ENCODE measurements around the gene ZBED2. TPM values are rescaled to one million over a fixed set of nuclear protein-coding genes. Genes with fewer than 3 reads are reported as not detected.
A peak's percentile ranks its signal among the peaks of the same experiment; 100 is the strongest.
"Not testable (repeated sequence)": the region's sequence is repeated elsewhere in the genome, so short reads cannot be mapped to it uniquely, and the experiment has no call there.

ZBED2 gene, protein sequence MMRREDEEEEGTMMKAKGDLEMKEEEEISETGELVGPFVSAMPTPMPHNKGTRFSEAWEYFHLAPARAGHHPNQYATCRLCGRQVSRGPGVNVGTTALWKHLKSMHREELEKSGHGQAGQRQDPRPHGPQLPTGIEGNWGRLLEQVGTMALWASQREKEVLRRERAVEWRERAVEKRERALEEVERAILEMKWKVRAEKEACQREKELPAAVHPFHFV
- total RNA-seq (under 1 TPM in 1 of 9 donors, not detected in 8; 0.11 TPM), polyA plus RNA-seq (not detected)
- long read RNA-seq, donor 1: 0 reads
- long read RNA-seq, donor 2: 0 reads
- long read RNA-seq, donor 3: 0 reads
- long read RNA-seq, donor 4: 0 reads
- long read RNA-seq, donor 5: 0 reads
- long read RNA-seq, donor 6: 0 reads
- long read RNA-seq, donor 7: 0 reads
- long read RNA-seq, donor 8: 0 reads
- long read RNA-seq, donor 9: 0 reads
- long read RNA-seq, donor 10: 0 reads

DNA sequence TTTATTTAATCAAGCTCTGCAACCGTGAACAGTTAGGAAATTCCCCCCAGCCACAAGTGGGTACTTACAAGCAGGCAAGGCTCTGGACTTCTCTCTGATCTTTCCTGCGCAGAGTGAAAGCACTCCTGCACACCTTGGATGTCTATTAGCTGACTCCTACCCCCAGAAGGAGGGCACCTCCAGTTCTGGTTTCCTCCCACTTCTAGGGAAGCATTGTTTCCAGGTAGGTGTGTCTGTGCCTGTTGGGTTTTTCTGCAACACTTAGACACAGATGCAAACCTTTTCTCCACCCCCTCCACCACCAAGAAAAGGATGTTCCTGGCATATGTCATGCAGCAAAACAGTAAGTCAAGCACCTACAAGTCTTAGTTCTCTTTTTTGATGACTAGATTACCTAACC is at the start of gene ZBED2:
TSS of gene ZBED2 (minus strand) at position 115 of the 400 bp plus-strand sequence. CDS start 1,145 bp downstream, outside the sequence.
- no peaks in the 10 kb centered on the region for H3K36me3 ChIP-seq (replicated peaks in 1 of 2)
- no peak within 1 kb of the TSS for H3K27ac ChIP-seq
- TF ChIP-seq, protein P1, sequence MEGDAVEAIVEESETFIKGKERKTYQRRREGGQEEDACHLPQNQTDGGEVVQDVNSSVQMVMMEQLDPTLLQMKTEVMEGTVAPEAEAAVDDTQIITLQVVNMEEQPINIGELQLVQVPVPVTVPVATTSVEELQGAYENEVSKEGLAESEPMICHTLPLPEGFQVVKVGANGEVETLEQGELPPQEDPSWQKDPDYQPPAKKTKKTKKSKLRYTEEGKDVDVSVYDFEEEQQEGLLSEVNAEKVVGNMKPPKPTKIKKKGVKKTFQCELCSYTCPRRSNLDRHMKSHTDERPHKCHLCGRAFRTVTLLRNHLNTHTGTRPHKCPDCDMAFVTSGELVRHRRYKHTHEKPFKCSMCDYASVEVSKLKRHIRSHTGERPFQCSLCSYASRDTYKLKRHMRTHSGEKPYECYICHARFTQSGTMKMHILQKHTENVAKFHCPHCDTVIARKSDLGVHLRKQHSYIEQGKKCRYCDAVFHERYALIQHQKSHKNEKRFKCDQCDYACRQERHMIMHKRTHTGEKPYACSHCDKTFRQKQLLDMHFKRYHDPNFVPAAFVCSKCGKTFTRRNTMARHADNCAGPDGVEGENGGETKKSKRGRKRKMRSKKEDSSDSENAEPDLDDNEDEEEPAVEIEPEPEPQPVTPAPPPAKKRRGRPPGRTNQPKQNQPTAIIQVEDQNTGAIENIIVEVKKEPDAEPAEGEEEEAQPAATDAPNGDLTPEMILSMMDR (IDR thresholded peaks at IDR 0.05): no peak
- TF ChIP-seq POLR2A (IDR thresholded peaks at IDR 0.05): no peak
- H3K4me1 ChIP-seq (replicated peaks in 1 of 2): no peaks in the 10 kb centered on the region
- no peak within 1 kb of the TSS for H3K4me3 ChIP-seq
- intact Hi-C loops (cut with DNase I): no loop called here
- 77 to 87% (median 84%) methylated on average over 2 of the region's 2 CpGs for WGBS, 4 donors
- H3K27me3 ChIP-seq: no peaks in the 10 kb centered on the region
- no peaks in the 10 kb centered on the region for H3K9me3 ChIP-seq (replicated peaks in 1 of 3)
- no peak for DNase-seq

DNA sequence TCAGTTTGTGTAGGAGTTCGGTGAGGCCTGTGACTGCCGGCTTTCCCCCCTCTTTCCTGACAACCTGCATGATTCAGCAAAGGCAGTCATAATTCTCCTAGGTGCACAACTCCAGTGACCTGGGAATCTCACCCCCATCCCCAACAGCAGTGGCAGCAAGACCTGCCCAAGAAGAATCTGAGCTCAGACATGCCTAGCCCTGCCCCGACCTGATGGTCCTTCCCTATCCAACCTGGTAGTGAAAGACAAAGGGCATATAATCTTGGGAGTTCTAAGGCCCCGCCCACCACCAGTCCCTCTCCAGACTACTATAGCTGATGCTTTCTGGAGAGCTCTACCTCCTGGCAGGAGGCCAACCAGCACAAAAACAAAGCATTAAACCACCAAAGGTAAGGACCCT is 44.2 kb upstream of the ZBED2 start:
- Histone ChIP-seq H3K27ac (no peak overlapping the region), H3K4me1 (replicated peaks in 1 of 2) (no peaks in the 10 kb centered on the region), H3K9me3 (replicated peaks in 1 of 3) (no peaks in the 10 kb centered on the region), H3K36me3 (replicated peaks in 1 of 2) (no peaks in the 10 kb centered on the region), H3K27me3 (no peaks in the 10 kb centered on the region), H3K4me3 (no peak overlapping the region)
- DNase-seq: no peak
- 83 to 95% (median 88%) methylated on average over 4 of the region's 4 CpGs for WGBS, 4 donors
- TF ChIP-seq POLR2A (IDR thresholded peaks at IDR 0.05): no peak
- TF ChIP-seq, protein P1 (IDR thresholded peaks at IDR 0.05): no peak
- intact Hi-C loops (cut with DNase I): no loop called here

DNA sequence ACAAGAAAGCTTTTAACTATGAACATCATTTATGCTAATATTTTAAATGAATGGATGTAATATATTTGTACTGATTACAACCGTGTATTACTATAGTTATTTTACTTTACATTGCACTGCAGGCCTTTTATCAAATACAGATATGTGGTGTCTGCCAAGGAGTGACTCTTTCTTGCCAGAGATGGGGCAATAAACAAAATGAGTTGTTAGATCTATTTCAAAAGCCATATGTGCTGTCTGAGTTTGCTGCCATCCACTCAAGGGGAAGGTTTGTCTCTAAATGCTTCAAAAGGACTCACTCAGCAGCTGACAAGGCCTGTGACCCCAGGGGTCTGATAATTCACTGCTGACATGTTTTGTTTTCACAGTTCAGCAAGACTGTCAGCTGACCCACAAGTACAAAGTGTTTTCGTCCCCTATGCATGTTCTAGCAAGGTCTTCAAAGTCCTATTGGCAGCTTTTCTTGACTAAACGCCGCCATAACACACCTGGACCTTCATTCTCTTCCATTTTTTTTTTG is 41.3 kb upstream of the ZBED2 start:
- 55 to 67% (median 64%) methylated on average over 4 of the region's 4 CpGs for WGBS, 4 donors
- no peak for DNase-seq
- H3K4me3 ChIP-seq: no peak overlapping the region
- intact Hi-C loops (cut with DNase I): no loop called here
- H3K27me3 ChIP-seq: no peaks in the 10 kb centered on the region
- H3K36me3 ChIP-seq (replicated peaks in 1 of 2): no peaks in the 10 kb centered on the region
- H3K9me3 ChIP-seq (replicated peaks in 1 of 3): no peaks in the 10 kb centered on the region
- no peak for TF ChIP-seq POLR2A (IDR thresholded peaks at IDR 0.05)
- TF ChIP-seq, protein P1 (IDR thresholded peaks at IDR 0.05): no peak
- no peak overlapping the region for H3K27ac ChIP-seq
- H3K4me1 ChIP-seq (replicated peaks in 1 of 2): no peaks in the 10 kb centered on the region

DNA sequence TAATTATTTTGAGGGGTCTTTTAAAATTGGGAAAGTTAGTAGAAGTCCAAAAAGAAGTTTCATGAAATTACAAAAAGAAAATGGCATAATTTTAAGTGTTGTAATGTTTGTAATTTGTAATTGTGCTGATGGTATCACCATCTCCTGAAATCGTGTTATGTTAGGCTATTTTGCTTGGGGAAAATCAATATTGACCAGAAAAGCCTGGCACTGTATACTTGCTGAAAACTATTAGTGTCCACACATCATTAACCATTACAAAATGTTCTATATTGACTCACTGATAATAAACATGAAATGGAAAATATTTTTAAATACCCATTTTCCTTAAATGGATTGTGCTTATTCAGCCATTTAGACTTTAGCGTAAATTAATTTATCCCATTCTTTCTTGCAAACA is 40.3 kb upstream of the ZBED2 start:
- WGBS, 4 donors: 74 to 84% (median 76%) methylated on average over 2 of the region's 2 CpGs
- no peak for TF ChIP-seq POLR2A (IDR thresholded peaks at IDR 0.05)
- TF ChIP-seq, protein P1 (IDR thresholded peaks at IDR 0.05): no peak
- no peaks in the 10 kb centered on the region for H3K27me3 ChIP-seq
- no peaks in the 10 kb centered on the region for H3K36me3 ChIP-seq (replicated peaks in 1 of 2)
- H3K27ac ChIP-seq: no peak overlapping the region
- no peak overlapping the region for H3K4me3 ChIP-seq
- intact Hi-C loops (cut with DNase I): no loop called here
- no peak for DNase-seq
- no peaks in the 10 kb centered on the region for H3K4me1 ChIP-seq (replicated peaks in 1 of 2)
- H3K9me3 ChIP-seq (replicated peaks in 1 of 3): no peaks in the 10 kb centered on the region

DNA sequence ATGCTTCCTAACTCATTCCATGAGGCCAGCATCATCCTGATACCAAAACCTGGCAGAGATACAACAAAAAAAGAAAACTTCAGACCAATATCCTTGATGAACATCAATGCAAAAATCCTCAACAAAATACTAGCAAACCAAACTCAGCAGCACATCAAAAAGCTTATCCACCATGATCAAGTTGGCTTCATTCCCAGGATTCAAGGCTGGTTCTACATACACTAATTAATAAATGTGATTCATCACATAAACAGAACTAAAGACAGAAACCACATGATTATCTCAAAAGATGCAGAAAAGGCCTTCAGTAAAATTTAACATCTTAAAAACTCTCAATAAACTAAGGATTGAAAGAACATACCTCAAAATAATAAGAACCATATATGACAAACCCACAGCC is 35.5 kb upstream of the ZBED2 start:
- H3K27ac ChIP-seq; H3K4me1 ChIP-seq (replicated peaks in 1 of 2); H3K9me3 ChIP-seq (replicated peaks in 1 of 3); H3K27me3 ChIP-seq; H3K4me3 ChIP-seq; H3K36me3 ChIP-seq (replicated peaks in 1 of 2); intact Hi-C loops (cut with DNase I): not testable (repeated sequence)
- DNase-seq: peak in 2 of 7 donors; percentile 7 to 10

DNA sequence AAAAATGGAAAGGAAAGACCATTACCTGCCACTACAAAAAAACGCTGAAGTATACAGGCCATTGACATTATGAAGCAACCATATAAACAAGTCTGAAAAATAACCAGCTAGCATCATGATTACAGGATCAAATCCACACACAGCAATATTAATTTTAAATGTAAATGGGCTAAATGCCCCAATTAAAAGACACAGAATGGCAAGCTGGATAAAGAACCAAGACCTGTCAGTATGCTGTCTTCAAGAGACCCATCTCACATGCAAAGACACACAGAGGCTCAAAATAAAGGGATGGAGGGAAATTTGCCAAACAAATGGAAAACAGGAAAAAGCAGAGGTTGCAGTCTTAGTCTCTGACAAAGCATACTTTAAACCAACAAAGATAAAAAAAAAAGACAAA is 33.9 kb upstream of the ZBED2 start:
- WGBS, 4 donors: 88 to 97% (median 92%) methylated on average over 1 of the region's 1 CpG
- H3K27ac ChIP-seq; DNase-seq; intact Hi-C loops (cut with DNase I); H3K36me3 ChIP-seq (replicated peaks in 1 of 2); H3K27me3 ChIP-seq; H3K4me3 ChIP-seq; H3K4me1 ChIP-seq (replicated peaks in 1 of 2); H3K9me3 ChIP-seq (replicated peaks in 1 of 3): not testable (repeated sequence)
